ENCODE measurements around the gene COPG2.

Gene COPG2

DNA sequence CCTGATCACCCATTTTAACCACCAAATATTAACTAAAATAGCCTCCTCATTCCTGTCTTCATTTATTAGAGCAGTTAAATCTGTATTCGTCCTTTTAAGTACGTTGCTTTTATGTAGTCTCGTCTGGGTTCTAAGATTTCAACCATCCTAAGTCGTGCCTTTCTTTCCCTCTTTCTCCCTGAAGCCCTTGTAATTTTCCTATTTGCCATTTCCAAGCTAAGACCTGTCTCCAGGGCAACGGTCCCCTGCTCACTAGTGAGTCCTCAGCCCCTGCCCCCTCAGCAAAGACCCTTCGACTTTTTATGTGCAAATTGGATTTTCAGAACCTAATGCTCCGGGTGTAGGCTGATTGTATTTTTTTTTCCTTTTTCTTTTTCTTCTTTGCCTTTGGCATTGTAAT, 192.8 kb downstream of the COPG2 start:
- no peak for DNase-seq (ENCODE audit: low spot score)

DNA sequence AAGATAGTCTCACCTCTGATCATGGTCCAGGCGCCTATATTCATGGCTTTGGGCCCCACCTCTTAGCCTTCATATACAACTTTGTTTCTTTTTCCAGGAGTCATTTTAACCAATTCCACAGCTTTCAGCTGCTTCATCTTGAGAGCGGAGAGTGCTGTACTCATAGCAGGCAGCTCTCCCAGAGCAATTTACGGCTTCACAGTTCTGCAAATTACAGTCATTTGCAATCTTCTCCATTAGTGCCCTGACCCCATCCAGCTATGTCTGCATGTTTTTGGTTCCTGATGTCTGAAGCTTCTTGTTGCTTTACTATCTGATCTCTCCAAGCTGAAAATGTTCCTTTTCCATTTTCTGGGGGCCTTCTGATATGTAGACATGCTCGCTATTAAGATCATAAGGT, 194.7 kb downstream of the COPG2 start:
- no peak for DNase-seq (ENCODE audit: low spot score)

DNA sequence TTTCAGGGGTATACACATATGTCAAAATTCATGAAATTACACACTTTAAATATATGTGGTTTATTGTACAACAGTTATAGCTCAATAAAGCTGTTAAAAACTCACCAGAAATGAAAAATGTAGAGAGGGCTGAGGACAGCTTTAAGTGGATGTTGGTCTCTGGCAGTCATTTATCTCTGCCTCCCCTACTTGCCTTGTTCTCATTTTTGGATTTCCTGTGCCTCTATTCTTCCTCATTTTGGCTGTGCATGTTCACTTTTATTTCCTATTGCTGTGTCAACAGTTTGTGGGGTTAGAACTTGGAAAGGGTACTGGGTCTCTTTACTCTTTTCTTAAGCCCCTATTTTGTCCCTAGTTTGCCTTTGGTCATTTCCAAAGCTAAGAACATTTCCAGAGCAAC, 195.3 kb downstream of the COPG2 start:
- no peak for DNase-seq (ENCODE audit: low spot score)

DNA sequence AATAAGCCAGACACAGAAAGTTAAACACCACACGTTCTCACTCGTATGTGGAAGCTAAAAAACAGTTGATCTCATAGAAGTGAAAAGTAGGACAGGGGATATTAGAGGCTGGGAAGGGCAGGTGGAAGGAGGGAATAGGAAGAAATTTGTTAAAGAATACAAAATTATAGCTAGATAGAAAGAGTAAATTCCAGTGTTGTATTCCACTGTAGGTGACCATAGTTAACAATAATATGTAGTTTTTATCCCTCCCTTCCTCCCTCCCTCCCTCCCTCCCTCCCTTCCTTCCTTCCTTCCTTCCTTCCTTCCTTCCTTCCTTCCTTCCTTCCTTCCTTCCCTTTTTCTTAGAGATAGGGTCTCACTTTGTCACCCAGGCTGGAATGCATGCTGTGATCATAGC, 196.6 kb downstream of the COPG2 start:
- no peak for DNase-seq (ENCODE audit: low spot score)

DNA sequence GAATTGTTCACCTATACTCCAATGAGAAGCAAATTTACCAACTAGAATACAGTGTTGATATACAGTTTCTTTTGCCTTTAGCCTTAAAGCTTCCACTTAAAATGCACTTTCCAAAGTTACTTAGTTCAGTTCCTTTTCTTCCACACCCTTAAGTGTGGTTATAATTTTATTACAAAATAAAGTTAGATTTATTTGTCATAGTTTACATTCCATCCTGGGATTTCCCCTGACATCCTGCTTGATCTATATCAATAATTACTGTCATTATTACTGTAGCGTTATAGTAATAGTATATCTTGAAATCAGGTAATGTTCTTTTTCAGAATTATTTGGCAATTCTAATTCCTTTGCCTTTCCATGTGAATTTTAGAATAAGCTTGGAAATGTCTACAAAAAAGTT, 199.9 kb downstream of the COPG2 start:
- DNase-seq (ENCODE audit: low spot score) = no peak

DNA sequence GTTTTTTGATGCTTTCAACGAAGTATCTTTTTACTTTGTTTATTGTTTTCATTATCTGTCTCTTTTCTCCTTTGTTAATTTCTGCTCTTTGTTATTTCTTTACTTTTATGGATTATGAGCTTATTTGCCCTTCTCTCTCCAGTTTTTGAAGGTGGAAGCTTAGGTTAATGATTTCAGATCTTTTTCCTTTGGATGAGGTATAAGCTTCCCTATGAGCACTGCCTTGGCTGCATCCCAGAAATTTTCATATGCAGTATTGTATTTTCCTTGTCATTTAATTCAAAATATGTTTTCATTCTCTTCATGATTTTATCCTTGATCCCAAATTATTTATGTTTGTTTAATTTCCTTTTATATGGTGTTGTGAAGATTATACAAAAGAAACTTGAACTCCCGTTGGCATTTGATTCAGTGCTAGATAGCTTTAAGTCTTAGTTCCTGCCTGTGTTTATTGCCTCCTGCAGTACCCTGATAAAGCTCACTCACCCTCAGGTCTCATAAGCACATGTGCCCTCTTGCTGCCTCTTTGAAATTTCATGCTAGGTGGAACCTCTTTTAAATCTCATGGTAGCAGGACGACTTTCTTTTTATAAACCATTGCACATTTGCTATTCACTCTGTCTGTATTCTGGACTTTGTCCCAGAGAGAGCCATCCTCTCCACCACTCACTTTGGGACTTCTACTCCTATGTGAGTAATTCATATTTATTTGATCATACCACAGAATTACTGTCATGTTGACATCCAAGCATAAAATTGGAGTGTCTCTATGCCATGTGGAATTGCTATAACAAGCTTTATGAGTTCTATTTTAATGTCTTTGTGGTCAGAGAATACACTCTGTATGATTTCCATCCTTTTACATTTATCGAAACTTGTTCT, 204.8 kb downstream of the COPG2 start:
- no peak for DNase-seq (ENCODE audit: low spot score)

DNA sequence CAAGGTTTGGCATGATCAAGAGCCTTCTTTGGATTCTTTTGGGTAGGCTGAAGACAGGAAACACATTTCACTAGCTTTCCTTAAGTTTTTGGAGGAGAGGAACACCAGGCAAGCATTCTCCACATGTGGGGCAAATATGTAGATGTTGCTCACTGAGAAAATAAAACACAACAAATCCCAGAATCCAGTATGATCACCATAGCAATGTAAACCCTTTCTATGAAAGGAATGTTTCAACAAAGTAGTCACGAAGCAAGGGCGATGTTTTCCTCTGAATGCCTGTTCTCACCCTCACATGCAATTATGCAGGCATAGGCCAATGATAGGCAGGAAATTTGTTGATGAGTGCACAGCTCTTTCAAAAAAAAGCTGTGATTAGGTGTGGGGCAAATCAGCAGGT, 207.3 kb downstream of the COPG2 start:
- no peak for DNase-seq (ENCODE audit: low spot score)

DNA sequence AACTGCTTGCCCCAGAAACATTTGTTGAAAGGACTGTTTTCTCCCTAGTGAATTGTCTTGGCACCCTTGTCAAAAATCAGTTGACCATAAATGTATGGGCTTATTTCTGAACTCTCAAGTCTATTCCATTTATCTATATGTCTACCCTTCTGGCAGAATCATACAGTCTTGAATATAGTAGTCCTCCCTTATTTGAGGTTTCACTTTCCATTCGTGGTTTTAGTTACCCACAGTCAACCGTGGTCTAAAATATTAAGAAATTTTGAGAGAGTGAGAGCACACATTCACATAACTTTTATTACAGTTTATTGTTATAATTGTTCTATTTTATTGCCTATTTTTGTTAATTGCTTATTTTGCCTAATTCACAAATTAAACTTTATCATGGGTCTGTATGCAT, 210.3 kb downstream of the COPG2 start:
- DNase-seq (ENCODE audit: low spot score) = no peak
